M059J (cell line): ENCODE results near the gene ACKR3. TPM values are rescaled to one million over a fixed set of nuclear protein-coding genes. Genes with fewer than 3 reads are reported as not detected.

Experiments
- DNase-seq: peaks from one replicate; pipeline ENCODE4 v3.0.0-alpha.2; 2012; ENCODE audit warnings: low read depth
- total RNA-seq: library from RNA; depleted of rRNA; stranded (reverse); fragments of >200 nt; shearing (Covaris generic); gene quantifications from 2 replicates; pipeline ENCODE4 v1.2.3, GENCODE V29; 2014

ACKR3 gene
- total RNA-seq, 1 experiment from 2014 or later = 3.0 TPM

DNA sequence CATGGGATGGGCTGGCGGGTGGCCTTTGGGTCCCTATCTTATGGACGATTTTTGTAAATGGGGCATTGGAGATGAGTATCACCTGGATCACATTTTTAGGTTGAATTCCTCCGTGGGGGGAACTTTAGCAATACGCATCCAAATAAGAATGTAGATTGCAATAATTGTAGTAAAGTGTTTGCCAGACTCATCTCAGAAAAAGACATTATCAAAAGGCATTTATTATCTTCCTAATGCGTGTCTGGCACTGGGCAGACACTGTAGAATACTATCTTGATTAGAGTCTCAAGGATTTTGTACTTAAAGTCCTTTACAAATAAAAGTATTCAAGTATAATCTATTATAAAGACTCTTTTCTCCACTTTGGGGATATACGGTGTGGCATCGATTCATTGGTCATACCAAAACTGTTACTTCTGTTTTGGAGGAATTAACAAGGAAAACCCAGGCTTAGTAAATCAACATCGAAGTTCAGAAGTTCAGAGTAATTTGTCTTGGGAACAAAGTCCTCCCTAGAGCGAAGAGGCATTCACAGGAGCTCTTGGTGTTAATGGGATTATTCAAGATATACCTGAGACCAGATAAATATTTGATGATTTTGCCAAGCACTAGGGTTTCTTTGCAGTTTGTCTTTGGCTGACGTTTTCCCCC lies 578 bp upstream of the ACKR3 start:
- DNase-seq = no peak

DNA sequence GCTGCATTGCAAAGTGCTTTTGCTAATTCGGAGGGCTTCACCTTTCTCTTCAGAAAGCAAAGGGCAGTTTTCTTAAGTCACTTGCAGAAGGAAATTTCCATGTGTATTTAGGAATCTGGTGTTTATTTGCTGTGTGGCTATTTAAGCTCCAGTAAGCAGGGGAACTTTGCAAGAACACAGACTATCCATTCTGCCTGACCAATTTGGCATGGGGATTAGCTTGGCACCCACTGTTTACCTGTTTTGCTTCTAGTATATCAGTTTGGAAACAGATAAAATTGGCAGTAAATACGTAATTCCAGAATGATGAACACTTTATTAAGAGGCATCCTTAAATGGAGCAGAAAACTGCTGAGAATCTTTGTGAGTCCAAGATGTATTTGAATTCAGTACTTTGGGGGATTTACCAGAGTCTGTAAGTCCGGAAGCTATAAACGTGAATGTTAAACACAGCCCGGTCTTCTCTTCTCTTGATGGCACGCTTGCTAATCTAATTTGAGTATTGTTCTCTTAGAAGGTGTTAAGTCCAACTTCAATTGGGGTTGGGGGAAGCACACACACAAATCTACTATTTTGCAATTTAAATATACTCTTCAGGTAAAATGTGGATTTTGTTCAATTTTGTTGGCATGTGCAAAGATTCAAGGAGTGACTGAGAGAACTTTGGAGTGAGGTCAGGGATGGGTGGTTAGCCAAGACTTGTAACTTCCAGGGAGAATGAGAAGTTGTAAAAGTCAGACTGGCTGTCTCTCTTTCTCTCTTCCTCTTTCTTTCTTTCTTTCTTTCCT lies 650 bp downstream of the ACKR3 start:
- peak; percentile 13 for DNase-seq

DNA sequence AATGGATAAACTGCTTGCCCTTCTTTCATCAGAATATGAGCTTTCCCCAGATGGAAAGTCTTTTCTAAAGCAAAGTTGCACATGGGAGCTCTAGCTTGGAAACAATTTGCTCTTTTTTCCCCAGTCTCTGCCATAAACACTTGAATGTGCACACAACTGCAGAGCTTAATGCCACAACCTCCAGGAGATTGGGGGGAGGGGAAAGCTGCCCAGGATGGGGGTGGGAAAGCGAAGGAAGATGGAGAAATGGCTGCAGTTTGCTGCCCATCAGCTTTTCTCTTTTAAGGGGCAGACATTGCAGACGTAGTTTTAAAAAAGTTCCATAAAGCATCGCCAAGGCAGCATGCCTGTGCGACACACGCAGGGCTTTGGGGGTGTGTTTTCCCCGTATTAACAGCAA lies 1.5 kb downstream of the ACKR3 start:
- DNase-seq = no peak

DNA sequence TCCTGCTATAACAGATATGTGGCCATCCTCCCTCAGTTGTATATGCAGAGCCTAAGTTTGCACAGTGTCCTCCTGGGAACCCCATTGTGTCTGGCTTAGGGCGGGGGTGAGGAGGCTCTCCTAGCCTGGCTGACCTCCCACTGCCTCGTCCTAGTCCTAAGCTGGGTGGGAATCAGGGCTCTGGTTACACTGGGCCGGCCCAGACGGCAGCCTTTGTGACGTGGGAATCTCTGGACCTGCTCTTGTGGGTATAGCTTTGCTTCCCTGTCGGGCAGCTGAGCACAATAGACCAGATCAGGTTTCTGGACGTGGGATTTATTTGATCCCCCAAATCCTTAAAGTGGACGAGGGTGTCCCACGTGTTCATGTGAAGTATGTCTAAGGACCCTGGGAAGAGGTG lies 2.9 kb downstream of the ACKR3 start:
- DNase-seq = no peak

DNA sequence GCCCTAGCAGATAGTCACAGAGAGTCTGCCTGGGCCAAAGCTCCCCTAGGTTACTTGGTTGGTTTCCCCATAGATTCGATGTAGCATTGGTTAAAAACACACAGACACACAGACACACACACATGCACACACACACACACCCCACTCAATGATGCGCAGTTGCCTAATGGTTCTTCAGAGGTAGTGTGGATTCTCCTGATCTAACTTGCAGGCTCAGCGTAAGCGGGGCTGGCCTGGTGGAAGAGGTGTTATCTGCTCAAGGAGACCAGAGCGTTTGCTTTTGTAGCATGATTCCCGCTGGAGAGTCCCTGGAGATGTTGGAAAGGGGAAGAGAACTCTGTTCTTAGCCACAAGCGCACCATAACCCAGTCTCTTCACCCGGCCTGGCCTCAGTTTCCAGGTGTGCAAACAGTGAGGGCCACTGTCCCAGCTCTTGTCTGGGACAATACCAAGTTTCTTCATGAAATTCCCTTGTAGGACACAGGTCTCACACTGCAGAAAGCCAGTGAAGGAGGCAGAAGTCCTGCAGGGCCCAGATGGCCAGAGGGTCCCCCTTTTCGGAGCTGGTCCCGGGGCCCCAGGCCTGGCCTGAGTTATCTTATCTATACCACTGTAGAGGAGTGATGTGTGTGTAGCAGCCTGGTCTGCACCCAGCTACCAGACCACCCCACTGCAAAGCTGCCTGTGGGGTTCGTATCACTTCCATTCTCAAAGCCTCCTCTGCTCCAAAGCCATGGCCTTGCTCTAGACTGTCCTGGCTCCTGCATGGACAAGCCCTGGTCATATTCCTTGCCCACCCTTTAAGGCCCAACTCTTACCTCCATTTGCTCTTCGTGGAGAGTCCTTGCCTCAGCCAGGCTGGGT lies 3.7 kb downstream of the ACKR3 start:
- no peak for DNase-seq

DNA sequence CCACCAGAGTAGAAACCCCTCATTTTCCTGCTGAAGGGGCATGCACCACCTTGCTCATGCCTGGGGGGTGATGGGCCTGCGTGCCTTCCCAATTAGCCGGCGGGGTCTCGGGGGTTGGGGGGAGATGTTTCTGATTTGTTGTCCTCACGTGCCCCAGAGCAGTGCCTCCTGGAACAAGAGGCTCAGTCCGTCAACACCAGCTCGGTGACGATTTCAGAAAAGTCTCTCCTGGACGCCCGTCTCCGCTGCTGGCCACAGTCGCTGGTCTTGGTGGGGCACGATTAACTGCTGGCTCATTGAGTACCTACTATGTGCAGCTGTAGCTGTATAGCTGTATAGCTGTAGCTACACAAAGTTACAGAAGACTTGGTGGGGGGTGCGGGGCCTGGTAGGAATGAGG lies 4.4 kb downstream of the ACKR3 start:
- no peak for DNase-seq

DNA sequence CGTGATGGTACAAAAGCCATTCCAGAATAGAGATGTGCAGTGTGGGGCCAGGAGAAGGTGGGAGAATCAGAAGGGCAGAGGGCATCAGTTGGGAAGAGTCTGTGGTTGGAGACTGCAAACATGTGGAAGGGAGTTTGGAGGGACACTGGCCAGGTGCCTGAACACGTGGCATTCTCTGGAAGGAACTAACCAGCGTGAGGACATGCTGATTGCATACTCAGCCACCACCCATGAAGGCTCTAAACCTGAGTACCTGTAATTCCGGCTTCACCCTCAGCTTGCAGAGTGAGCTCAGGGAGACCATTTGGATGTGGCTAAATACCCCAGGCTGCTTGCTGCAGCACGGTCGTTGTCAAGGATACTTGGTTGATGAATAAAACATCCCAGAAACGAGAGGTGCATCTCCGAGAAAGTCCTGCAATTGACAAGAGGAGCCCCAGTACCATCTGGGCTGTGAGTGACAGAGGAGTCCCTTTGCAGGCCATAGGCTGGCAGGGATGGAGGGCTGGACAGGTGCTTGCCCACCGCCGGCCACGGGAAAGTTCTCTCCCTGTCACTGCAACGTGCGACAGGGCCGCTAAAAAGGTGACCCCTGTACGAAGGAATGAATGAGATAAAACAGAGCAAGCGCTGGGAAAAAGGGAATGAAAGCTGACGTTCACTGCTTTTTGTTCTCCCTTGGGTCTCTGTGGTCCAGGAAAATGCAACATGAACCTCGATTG lies 5.0 kb downstream of the ACKR3 start:
- DNase-seq = no peak

DNA sequence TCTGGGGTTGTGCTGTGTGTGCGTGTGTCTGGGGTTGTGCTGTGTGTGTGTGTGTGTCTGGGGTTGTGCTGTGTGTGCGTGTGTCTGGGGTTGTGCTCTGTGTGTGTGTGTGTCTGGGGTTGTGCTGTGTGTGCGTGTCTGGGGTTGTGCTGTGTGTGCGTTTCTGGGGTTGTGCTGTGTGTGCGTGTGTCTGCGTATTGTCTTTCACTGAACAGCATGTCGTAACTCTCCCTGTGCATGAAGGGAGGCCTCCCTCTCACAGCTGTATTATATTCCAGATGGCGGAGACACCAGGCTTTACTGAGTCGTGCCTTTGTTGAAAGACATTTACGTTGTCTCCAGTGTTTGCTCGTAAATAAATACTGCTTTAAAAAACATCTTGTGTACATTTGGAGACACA lies 5.9 kb downstream of the ACKR3 start:
- no peak for DNase-seq

DNA sequence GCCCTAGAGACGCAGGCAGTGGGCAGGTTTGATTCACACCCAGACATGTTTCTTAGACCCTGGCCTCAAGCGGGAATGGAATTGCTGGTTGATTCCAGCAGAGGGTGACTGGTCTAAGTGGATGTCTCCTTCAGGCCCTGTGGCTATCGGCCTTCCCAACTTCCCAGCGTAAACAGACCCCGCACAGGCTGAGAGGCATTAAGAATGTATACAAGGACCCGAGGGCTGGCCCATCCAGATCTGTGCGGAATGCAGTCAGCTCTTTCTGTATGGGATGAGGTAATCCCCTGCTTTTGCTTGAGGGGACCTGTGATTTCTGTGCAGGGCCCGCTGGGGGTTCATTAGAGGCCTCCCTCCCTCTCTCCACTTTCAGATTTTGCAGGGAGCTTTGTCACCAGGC lies 6.5 kb downstream of the ACKR3 start:
- no peak for DNase-seq

DNA sequence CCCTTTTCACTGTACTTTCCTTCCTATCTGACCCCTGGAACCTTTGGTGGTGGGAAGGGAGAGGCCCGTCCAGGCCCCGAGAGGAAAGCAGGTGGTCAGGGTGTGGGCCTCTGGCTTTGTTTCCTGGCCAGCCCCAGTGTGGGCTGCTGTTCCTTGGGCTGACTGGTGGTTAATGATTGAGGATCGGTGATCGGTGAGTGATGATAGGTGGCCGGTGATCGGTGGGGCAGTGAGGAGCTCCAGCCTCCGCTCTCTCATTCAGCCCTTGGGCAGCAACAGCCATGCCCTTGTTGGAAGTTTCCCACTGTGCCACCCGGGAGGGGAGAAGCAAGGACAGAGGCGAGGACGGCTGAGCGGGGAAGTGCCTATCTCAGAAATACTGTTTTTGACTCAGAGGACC lies 7.3 kb downstream of the ACKR3 start:
- DNase-seq = no peak

DNA sequence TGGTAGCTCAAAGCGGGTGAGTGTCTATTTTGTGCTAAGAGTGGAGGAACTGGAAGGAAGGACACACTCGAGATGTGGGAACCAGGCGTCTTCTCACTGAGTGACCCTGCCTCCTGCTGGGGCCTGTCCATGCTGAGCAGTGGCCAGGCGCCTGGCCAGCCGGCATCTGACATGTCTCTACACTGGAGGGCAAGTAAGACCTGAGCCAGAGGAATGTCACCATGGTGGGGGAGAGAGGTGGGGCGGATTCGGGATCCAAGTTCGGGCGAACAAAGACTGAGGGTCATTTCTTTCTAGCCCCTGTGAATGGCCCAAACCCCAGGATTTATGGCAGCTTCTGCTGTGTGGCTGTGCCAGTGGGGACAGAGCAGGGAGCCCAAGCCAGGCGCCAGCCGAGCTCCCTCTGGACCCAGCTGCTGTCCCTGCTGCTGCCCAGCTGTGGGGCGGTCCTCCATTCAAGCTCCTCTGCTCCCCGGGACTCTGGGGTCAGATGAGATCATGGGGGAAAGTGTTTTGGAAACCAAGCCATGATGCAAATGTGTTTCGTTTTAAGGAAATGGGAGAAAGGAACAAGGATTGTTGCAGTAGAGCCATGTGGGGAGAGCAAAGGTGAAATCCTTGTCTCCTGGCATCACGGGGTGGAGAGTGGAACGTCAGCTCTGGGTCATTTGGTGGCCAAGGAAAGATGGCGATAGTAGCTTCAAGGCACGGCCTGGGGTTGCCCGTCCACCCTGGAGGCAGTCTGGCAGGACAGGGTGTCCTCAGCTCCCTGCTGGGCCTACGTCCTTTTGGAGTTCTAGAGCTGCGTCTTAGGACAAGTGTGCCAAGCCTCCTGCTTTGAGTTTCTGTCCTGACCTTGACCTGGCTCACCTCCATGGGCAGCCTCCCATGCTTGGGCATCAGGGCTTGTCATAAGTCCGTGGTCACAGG lies 8.1 kb downstream of the ACKR3 start:
- DNase-seq = no peak

DNA sequence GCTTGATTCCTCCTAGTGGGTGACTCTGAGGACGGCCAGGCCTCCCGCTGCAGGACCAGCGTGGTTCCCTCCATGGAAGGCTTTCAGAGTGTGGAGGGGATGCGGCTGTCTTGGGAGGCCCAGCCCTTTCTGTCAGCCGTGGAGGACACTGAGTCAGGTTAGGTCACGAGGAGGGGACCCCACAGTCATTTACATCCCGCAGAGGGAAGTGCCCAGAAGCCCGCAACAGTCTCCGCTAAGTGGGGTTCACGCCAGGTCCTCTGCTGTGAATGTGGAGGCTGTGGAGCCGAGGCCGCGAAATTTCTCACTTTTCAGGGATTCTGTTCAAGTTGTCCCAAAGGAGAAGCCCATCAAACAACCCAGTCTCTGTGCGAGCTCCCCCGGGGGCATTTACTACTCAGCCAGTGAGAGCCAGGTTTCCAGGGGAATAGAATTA lies 8.8 kb downstream of the ACKR3 start:
- no peak for DNase-seq

DNA sequence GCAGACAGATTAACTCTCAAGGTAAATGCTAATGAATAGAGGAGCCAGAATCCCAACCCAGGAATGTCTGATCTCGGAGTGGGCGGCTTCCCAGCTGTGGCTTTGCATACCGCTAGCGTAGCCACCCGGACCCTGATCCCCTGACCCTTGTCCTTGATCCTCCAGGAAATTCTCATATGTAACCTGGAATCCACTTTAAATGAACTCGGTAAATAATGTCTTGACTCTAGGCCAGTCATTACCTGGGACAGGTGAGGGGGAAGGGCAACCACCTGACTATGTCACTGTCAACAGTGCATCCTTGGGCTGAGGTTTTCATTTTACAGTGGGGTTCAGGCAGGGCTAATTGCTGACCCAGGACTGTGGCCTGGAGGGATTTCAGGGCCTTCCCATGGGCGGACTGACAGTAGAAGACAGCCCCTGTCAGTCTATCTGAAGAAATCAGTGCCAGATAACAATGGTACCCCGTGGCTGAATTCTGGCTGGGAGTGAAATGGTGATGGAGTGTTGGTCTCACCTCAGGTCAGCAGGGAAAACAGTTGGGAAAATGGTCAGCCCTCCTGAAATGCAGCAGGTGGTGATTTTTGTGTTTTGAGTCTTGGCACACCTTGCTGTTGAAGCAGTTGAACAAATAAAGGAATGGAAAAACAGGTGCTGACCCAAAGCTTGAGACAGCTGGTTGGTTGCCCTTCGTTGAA lies 9.6 kb downstream of the ACKR3 start:
- DNase-seq = no peak

DNA sequence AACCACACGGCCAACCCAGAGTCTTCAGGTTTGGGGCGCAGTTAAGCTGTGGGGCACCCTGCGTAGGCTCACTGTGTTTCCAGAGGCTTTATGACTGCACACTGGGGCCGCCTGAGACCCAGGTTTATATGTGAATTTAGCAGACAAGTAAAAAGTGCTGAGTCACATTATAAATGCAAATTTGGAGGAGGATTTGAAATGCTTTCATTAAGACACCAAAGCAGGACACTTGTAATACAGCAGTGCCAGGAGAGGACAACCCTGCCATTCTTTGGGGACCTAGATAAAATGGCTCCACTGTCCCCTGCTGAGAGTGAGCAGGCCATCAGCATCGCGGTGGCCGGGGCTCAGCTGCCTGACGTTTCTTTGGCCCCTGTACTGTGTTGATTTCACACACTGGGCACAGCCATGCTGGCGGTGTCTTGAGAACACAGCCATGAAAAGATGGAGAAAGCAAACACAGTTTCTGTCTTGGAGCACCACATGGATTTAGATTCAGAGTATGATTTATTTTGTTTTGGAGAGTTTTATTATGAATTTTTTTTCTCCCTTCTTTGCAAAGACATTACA lies 10.2 kb downstream of the ACKR3 start:
- DNase-seq = no peak

DNA sequence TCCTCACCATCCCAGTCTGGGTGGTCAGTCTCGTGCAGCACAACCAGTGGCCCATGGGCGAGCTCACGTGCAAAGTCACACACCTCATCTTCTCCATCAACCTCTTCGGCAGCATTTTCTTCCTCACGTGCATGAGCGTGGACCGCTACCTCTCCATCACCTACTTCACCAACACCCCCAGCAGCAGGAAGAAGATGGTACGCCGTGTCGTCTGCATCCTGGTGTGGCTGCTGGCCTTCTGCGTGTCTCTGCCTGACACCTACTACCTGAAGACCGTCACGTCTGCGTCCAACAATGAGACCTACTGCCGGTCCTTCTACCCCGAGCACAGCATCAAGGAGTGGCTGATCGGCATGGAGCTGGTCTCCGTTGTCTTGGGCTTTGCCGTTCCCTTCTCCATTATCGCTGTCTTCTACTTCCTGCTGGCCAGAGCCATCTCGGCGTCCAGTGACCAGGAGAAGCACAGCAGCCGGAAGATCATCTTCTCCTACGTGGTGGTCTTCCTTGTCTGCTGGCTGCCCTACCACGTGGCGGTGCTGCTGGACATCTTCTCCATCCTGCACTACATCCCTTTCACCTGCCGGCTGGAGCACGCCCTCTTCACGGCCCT lies 11.2 kb downstream of the ACKR3 start:
- no peak for DNase-seq

DNA sequence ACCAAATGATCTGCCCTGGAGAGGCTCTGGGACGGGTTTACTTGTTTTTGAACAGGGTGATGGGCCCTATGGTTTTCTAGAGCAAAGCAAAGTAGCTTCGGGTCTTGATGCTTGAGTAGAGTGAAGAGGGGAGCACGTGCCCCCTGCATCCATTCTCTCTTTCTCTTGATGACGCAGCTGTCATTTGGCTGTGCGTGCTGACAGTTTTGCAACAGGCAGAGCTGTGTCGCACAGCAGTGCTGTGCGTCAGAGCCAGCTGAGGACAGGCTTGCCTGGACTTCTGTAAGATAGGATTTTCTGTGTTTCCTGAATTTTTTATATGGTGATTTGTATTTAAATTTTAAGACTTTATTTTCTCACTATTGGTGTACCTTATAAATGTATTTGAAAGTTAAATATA lies 11.9 kb downstream of the ACKR3 start:
- no peak for DNase-seq

DNA sequence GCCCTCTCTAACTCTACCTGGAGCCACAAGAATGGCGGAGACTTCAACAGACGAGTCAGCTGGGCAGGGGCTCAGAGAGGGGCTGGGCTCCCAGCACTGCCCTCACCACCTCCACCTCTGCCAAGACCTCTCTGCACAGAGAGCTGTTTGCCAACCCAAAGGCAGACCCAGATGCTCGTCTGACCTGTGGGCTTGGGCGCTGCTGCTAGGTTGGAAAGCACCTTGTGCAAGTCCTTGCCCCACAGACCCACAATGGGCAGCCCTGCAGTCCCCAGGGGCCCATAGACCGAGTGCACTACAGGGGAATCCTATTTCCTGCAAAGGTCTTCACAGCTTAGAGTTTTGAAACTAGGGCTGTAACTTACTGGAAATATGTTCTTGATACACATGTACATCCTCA lies 13.3 kb downstream of the ACKR3 start:
- no peak for DNase-seq

DNA sequence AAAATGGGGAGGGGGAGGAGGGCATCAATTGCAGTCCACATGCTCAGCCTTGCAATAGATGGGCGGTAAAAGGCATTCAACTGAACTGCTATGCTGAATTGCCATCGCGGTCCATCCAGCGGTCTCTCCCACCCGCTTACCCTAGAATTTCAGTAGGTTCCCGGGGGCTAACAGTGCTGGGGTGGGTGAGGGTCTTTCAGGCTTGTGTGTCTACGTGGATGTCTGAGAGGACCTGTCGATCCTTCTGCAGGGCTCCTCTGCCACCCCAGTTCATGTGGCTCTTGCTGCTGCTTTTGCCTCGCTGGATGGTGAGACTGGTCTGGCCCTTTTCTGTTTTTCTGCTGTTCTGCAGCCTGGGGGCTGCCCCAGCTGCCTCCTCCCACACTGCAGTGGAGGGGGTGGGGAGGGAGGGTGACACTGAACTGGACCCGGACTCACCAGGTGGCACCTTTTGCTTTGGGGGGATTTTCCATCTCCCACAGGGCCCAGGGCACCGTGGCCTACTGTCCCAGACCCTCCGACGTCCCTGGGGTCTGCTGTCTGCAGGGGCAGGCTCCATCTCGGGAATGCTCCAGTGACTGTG lies 14.1 kb downstream of the ACKR3 start:
- no peak for DNase-seq
